Measurements from ENCODE around the gene CD164.

The CD164 gene

DNA sequence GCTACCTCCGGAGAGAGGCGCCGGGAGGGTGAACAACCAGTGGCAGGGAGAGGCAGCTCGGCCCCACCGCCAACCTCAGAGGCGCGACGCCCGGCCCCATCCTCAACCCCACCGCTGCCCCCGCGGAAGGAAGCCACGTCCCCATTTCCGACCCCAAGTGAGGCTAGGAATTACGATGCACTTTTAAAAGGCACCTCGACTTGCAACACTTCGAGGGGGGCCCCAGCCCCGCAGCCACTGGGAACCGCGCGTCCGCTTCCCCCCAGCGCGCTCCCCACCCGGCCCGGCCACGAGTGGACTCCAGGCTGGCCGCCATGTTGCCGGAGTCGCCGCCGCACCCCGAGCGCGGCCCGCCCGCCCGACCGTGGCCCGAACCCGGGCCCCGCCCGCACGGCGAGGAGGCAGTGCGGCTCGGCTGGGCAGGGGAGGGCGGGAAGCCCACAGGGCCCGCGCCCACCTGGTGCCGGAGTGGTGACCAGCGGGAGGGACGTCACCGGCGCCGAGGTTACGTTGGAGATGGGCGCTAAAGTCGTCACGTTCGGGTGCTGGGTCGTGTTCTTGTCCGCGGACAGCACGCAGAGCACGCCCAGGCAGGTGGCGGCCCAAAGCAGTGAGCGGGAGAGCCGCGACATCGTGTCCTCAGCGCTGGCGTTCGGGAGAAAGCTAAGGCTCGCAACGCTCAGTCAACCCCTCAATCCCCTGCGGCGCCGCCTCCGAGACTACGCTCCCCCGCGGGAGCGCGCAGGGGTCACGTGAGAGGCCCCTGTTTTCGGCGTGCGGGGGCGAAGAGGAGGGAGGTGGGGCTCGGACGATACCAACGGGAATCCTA is at the start of gene CD164:
Gene CD164, minus strand, starts transcription at position 721 of the 829 bp plus-strand sequence. Its CDS starts 89 bp downstream, at position 632.
- DNase-seq (ENCODE audit: extremely low spot score, insufficient read length, low read depth) (peak; percentile 91), FAIRE-seq (peak; percentile 96)

DNA sequence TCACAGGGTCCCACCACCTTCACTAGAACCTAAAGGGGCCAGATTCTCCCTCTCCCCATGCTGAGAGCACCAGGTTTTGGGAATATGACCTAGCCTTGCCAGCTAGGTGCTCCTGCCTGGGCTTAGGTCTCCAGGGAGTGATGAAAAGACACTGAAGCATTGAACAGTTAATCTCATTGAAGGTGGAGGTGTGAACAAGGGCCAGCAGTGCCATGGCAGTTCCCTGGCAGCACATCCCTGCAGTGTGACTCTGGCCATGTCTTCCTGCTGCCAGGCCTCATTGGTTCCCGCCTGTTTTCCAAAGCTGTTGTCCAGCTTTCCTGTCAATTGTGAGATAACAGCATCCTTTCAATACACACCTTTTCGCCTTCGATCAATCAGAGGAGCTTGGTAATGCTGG is 47.2 kb upstream of the CD164 start:
- DNase-seq (ENCODE audit: extremely low spot score, insufficient read length, low read depth) (no peak), FAIRE-seq (no peak)

GRCh38 chr6:109428889-109429477 is 46.7 kb upstream of the CD164 start:
- FAIRE-seq: no peak
- no peak for DNase-seq (ENCODE audit: extremely low spot score, insufficient read length, low read depth)

DNA sequence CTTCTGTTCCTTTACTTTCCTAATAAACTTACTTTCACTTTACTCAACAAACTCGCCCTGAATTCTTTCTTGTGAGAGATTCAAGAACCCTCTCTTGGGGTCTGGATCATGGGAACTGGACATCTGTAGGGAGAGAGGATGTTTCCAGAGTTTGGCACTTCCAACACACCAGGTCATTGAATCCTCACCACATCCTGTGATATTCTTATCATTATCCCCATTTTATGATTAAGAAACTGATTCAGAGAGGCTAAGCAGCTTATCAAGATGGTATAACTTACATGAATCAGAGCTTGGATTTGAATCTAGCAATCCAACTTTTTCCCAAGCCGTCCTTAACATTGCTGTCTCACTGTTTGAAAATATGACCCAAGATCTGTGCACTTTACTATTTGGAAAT is 42.7 kb upstream of the CD164 start:
- DNase-seq (ENCODE audit: extremely low spot score, insufficient read length, low read depth) (no peak), FAIRE-seq (no peak)

DNA sequence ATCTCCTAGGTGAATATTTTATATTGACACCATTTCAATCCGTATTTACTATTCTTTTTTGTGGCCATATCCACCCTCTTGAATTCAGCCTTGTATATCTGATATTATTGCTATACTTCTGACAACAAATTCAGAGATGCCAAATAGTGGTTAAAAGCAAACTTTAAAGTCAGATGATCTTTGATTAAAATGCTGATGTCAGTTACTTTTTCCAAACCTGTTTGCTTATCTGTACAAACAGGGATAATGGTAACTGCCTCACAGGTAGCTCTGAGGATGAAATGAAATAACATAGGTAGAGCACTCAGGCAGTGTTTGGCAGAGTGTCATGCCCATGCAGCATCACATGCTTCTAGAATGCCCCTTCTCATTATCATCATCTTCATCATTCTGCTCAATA is 38.9 kb upstream of the CD164 start:
- DNase-seq (ENCODE audit: extremely low spot score, insufficient read length, low read depth) (no peak), FAIRE-seq (no peak)

- no peak for DNase-seq (ENCODE audit: extremely low spot score, insufficient read length, low read depth)
- no peak for FAIRE-seq
Observed at GRCh38 chr6:109420751-109421150, 38.5 kb upstream of the CD164 start.

DNA sequence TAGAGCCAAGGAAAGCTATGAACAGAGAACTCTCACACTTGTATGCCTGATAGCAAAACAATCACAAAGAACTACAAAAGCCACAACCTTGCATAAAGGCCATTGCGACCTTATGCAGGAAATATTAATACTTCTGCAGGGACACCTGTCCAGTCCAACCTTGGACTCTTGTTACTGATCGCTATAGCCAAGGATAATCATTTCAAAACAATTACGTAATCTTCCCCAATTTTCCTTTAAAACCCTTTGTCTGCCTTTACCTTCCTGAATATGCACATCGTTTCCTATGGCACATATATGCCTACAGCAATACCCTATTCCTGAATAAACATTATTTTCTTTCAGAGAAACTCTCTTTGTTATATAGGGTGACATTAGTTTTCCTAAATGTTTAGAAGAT is 35.4 kb upstream of the CD164 start:
- DNase-seq (ENCODE audit: extremely low spot score, insufficient read length, low read depth) (no peak), FAIRE-seq (no peak)

DNA sequence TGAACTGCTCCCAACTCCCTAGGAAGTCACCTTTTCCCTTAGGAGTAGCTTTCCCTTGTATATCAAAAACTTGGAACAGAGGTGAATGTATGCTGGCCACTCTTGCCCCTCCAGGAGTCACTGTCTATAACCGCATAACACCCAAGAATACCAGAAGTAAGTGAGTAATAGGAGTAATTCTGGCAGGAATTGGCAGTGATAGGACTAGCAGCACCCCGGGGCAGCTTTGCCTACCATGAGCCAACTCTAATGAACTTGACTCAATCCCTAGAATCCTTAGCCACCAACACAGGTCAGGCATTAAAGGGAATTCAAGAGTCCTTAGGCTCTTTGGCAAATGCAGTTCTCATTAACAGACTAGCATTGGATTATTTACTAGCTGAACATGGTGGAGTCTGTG is 28.8 kb upstream of the CD164 start:
- FAIRE-seq (no peak), DNase-seq (ENCODE audit: extremely low spot score, insufficient read length, low read depth) (no peak)

DNA sequence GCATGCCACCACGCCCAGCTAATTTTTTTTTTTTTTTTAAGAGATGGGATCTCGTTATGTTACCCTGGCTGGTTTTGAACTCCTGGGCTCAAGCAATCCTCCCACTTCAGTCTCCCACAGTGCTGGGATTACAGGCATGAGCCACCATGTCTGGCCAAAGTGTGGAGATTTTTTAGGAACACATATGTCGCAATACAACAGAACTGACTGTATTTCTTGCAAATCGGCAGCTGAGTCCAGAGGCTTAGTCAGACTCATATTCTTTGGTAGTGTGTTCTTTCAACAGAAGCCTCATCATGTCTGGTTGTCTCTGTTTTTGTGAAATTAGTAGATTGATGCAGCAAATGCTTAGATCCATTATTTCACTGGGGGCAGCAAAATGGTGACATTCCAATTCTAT is 23.9 kb upstream of the CD164 start:
- FAIRE-seq (no peak), DNase-seq (ENCODE audit: extremely low spot score, insufficient read length, low read depth) (no peak)

DNA sequence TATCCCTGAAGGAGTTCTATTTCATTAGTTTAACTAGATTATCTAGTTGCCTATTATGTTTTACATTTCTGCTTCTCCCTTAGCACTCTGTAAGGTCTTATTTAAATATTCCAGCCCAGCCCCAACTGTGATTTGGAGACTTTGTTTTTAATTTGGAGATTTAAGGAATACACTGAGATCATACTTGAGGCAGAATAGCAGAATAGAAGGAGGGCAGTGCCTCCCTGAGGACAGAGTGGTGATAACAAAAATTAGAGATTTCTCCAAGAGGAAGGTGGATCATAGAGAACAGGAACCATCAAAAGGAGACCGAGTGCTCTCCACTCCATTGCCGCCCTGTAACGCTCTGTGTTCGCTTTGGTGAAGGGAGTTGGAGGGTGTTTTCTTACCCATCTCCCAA is 14.8 kb upstream of the CD164 start:
- FAIRE-seq: no peak

DNA sequence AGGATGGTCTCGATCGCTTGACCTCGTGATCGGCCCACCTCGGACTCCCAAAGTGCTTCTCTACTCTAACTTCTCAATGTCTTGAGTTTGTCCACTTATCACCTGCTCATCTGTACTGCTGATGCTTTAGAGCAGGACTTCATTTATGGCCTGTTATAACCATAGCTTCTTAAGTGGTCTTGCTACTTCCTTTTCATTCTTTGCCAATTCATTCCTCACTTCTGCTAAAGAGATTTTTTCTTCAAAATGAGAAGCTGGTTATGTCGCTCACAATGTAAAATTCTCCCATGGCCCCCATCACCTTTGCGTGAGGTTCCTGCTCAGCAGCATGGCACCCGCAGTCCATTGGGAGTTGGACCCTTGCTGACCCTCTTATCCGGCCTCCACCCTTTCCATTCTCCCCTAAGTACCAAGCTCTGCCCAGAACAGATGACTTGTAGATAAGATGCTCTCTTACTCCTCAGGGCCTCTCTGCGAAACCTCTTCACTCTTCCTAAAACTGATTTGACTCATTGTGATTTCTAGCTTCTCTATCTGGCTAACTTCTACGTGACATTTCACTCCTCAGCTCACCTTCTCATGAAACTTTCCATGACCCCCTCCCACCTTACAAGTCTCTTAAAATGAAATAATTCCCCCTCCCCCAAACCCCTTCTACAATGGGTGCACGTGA is 13.9 kb upstream of the CD164 start:
- DNase-seq (ENCODE audit: extremely low spot score, insufficient read length, low read depth): no peak
- no peak for FAIRE-seq

More for the DNA sequence above, 14.8 kb upstream of the CD164 start:
- DNase-seq (ENCODE audit: extremely low spot score, insufficient read length, low read depth): no peak

GRCh38 chr6:109393886-109394281 is 11.6 kb upstream of the CD164 start:
- no peak for DNase-seq (ENCODE audit: extremely low spot score, insufficient read length, low read depth)
- no peak for FAIRE-seq

GRCh38 chr6:109393157-109393885 is 11.1 kb upstream of the CD164 start:
- no peak for FAIRE-seq

DNA sequence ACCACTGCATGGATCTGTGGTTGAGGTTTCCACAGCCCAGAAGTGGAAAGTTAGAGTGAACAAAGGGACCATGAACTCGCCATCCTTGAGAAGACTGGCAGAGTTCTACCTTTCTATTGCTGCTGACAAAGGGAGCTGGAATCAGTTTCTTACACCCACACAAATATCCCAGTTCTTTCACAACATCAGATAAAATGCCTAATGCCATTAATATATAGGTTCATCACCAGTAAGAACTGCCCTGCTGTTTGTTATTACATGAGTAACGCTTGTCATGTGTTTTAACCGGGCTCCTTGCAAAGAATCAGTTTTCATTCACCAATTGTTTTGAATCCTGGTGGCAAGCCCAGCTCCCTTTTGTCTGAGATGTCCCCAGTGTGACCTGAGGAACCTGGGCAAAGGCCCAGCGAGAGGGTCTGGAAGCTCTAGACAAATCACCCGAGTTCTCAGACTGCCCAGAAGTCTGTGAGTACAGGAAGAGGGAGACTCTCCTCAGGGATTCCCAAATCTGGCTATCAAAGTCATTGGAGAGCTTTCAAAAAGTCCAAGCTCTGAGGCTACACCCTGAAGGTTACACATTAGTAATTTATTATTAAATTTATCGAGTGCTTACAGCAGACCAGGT is 7.5 kb upstream of the CD164 start:
- DNase-seq (ENCODE audit: extremely low spot score, insufficient read length, low read depth): no peak
- FAIRE-seq: no peak

More at GRCh38 chr6:109393157-109393885, 11.1 kb upstream of the CD164 start:
- no peak for DNase-seq (ENCODE audit: extremely low spot score, insufficient read length, low read depth)

GRCh38 chr6:109388265-109388664 is 6.0 kb upstream of the CD164 start:
- FAIRE-seq (no peak), DNase-seq (ENCODE audit: extremely low spot score, insufficient read length, low read depth) (no peak)

- no peak for DNase-seq (ENCODE audit: extremely low spot score, insufficient read length, low read depth)
Observed at GRCh38 chr6:109383438-109383940, 1.2 kb upstream of the CD164 start.

GRCh38 chr6:109382576-109383437 is 540 bp upstream of the CD164 start:
- no peak for FAIRE-seq

More at GRCh38 chr6:109383438-109383940, 1.2 kb upstream of the CD164 start:
- FAIRE-seq: no peak

GRCh38 chr6:109381061-109381746 is 1.1 kb downstream of the CD164 start:
- DNase-seq (ENCODE audit: extremely low spot score, insufficient read length, low read depth): no peak

More at GRCh38 chr6:109382576-109383437, 540 bp upstream of the CD164 start:
- peak; percentile 85 for DNase-seq (ENCODE audit: extremely low spot score, insufficient read length, low read depth)

More at GRCh38 chr6:109381061-109381746, 1.1 kb downstream of the CD164 start:
- peak; percentile 70 for FAIRE-seq

Data from GM18507 (cell line).